Measurements from ENCODE around the gene AMFR. TPM values are rescaled to one million over a fixed set of nuclear protein-coding genes. Genes with fewer than 3 reads are reported as not detected.

The AMFR gene
- total and polyA plus RNA-seq, 2 of the 8 experiments (the other 6 are each of a cell fraction or from before 2014, with no cell fraction given): 18.6 to 21.7 TPM

GRCh38 chr16:56319376-56319775 is 106.0 kb downstream of the AMFR start (continued):
- no peak for TF ChIP-seq CHD7 (IDR thresholded peaks at IDR 0.05; ENCODE audit: insufficient replicate concordance, low read length)
- no peak for TF ChIP-seq KDM4A (IDR thresholded peaks at IDR 0.05; ENCODE audit: low read depth, low read length, severe bottlenecking)
- no peak for TF ChIP-seq SIRT6 (IDR thresholded peaks at IDR 0.05; ENCODE audit: low read length)
- no peak for TF ChIP-seq CTCF (IDR thresholded peaks at IDR 0.05; ENCODE audit: control extremely low read depth in 1 of 3, insufficient read depth in 1 of 3, low read depth in 1 of 3, low read length in 3 of 3)
- no peak for TF ChIP-seq JUN (IDR thresholded peaks at IDR 0.05; ENCODE audit: low read depth, low read length)
- no peak for TF ChIP-seq SP1 (IDR thresholded peaks at IDR 0.05; ENCODE audit: low read depth, low read length)
